Measurements from ENCODE around the gene KLK11.
A peak's percentile ranks its signal among the peaks of the same experiment; 100 is the strongest.

Gene KLK11

GRCh38 chr19:51027873-51028272 is 1.5 kb upstream of the KLK11 start:
- DNase-seq, result no peak

GRCh38 chr19:51027126-51027806 is 850 bp upstream of the KLK11 start:
- DNase-seq, result no peak

GRCh38 chr19:51025809-51026553 is 435 bp downstream of the KLK11 start:
- no peak for DNase-seq

GRCh38 chr19:51025401-51025800 is 1.0 kb downstream of the KLK11 start:
- DNase-seq, result no peak

GRCh38 chr19:51024924-51025323 is 1.5 kb downstream of the KLK11 start:
- peak; percentile 68 for DNase-seq

- no peak for DNase-seq
Measured at GRCh38 chr19:51023946-51024345, 2.5 kb downstream of the KLK11 start.

GRCh38 chr19:51022526-51022925 is 3.9 kb downstream of the KLK11 start:
- DNase-seq, result no peak

- DNase-seq, result peak; percentile 66
Measured at GRCh38 chr19:51020988-51021651, 5.3 kb downstream of the KLK11 start.

GRCh38 chr19:51019544-51019925 is 6.9 kb downstream of the KLK11 start, which contains the start of gene KLK10:
Gene KLK10, minus strand, starts transcription at chr19:51019709. Its CDS starts 579 bp downstream, at chr19:51019130.
- DNase-seq, result no peak

GRCh38 chr19:51018745-51019543 is 7.5 kb downstream of the KLK11 start:
- no peak for DNase-seq

GRCh38 chr19:51016798-51017683 is 9.4 kb downstream of the KLK11 start:
- no peak for DNase-seq

GRCh38 chr19:51015691-51016267 is 10.6 kb downstream of the KLK11 start:
- DNase-seq, result no peak

GRCh38 chr19:51014242-51014641 is 12.2 kb downstream of the KLK11 start:
- no peak for DNase-seq

GRCh38 chr19:51012661-51013190 is 13.7 kb downstream of the KLK11 start:
- DNase-seq, result no peak

- no peak for DNase-seq
Measured at GRCh38 chr19:51010066-51010795, 16.2 kb downstream of the KLK11 start.

GRCh38 chr19:51009061-51009891 is 17.1 kb downstream of the KLK11 start:
- DNase-seq, result no peak

GRCh38 chr19:51007488-51007887 is 18.9 kb downstream of the KLK11 start:
- DNase-seq, result no peak

GRCh38 chr19:51006406-51006805 is 20.0 kb downstream of the KLK11 start:
- DNase-seq, result no peak

- DNase-seq, result no peak
Measured at GRCh38 chr19:51005248-51005647, 21.2 kb downstream of the KLK11 start.

GRCh38 chr19:51003316-51003715 is 23.1 kb downstream of the KLK11 start:
- no peak for DNase-seq

Measured in NCI-H1436 treated with DMSO at 0.1 percent for 48 hours (cell line).